ENCODE measurements around the gene PPIP5K2.
A peak's percentile ranks its signal among the peaks of the same experiment; 100 is the strongest.
"Not testable (repeated sequence)": the region's sequence is repeated elsewhere in the genome, so short reads cannot be mapped to it uniquely, and the experiment has no call there.

The PPIP5K2 gene

GRCh38 chr5:103139264-103139865, 19.3 kb downstream of the PPIP5K2 start:
- POLR2A ChIA-PET (ENCODE audit: low non-redundant PET): no interaction called here
- peak; percentile 94 for TF ChIP-seq CTCF (conservative IDR thresholded peaks at IDR 0.05; ENCODE audit: low read depth)
- DNase-seq (ENCODE audit: low spot score): peak; percentile 72
- CTCF ChIA-PET: interaction anchor here (0.5 to 1.2 kb wide), 11 partner anchors 48 to 953 kb away, joined by 3 to 8 read pairs (median 3); no protein-coding TSS in a partner anchor
- H3K27ac ChIP-seq: no peak overlapping the region

GRCh38 chr5:103142132-103142531, 22.0 kb downstream of the PPIP5K2 start:
- POLR2A ChIA-PET (ENCODE audit: low non-redundant PET): not testable (repeated sequence)

GRCh38 chr5:103145196-103145595, 25.1 kb downstream of the PPIP5K2 start:
- TF ChIP-seq CTCF (conservative IDR thresholded peaks at IDR 0.05; ENCODE audit: low read depth): no peak
- CTCF ChIA-PET: interaction anchor here (1.1 kb wide), 1 partner anchor 330 kb away, joined by 3 read pairs; no protein-coding TSS in a partner anchor
- H3K27ac ChIP-seq: no peak overlapping the region
- no peak for DNase-seq (ENCODE audit: low spot score)
- POLR2A ChIA-PET (ENCODE audit: low non-redundant PET): no interaction called here

More at GRCh38 chr5:103142132-103142531, 22.0 kb downstream of the PPIP5K2 start:
- not testable (repeated sequence) for DNase-seq (ENCODE audit: low spot score); H3K27ac ChIP-seq
- CTCF ChIA-PET: interaction anchor here (1.3 kb wide), 1 partner anchor 8 kb away, joined by 3 read pairs; no protein-coding TSS in a partner anchor

GRCh38 chr5:103148213-103148612, 28.1 kb downstream of the PPIP5K2 start:
- ChIA-PET CTCF (no interaction called here), POLR2A (ENCODE audit: low non-redundant PET) (no interaction called here)
- TF ChIP-seq CTCF (conservative IDR thresholded peaks at IDR 0.05; ENCODE audit: low read depth): no peak
- H3K27ac ChIP-seq: no peak overlapping the region
- no peak for DNase-seq (ENCODE audit: low spot score)

- ChIA-PET CTCF (interaction anchor here (1.4 kb wide), 1 partner anchor 10 kb away, joined by 3 read pairs; no protein-coding TSS in a partner anchor), POLR2A (ENCODE audit: low non-redundant PET) (no interaction called here)
- TF ChIP-seq CTCF (conservative IDR thresholded peaks at IDR 0.05; ENCODE audit: low read depth): no peak
- DNase-seq (ENCODE audit: low spot score): no peak
- H3K27ac ChIP-seq: no peak overlapping the region
Observed at GRCh38 chr5:103151156-103151555, 31.1 kb downstream of the PPIP5K2 start.

- ChIA-PET CTCF (interaction anchor here (0.6 kb wide), 1 partner anchor 21 kb away, joined by 4 read pairs; no protein-coding TSS in a partner anchor), POLR2A (ENCODE audit: low non-redundant PET) (no interaction called here)
- TF ChIP-seq CTCF (conservative IDR thresholded peaks at IDR 0.05; ENCODE audit: low read depth): no peak
- no peak overlapping the region for H3K27ac ChIP-seq
- no peak for DNase-seq (ENCODE audit: low spot score)
Observed at GRCh38 chr5:103166706-103167105, 46.6 kb downstream of the PPIP5K2 start.

- ChIA-PET CTCF (no interaction called here), POLR2A (ENCODE audit: low non-redundant PET) (no interaction called here)
- TF ChIP-seq CTCF (conservative IDR thresholded peaks at IDR 0.05; ENCODE audit: low read depth): no peak
- no peak for DNase-seq (ENCODE audit: low spot score)
- H3K27ac ChIP-seq: no peak overlapping the region
Observed at GRCh38 chr5:103174147-103174546, 54.0 kb downstream of the PPIP5K2 start.

Data from RWPE1 (cell line).